HepG2 (cell line): Measurements from ENCODE around the gene IGF2. TPM values are rescaled to one million over a fixed set of nuclear protein-coding genes. Genes with fewer than 3 reads are reported as not detected.

Source experiments
- AGO1 ChIP-seq: fragments of 200-400 bp; formaldehyde crosslinking; IDR thresholded peaks from 2 replicates; pipeline ENCODE4 v1.6.1; 2017; ENCODE audit warnings: mild to moderate bottlenecking, low read depth, low read length, moderate library complexity; ENCODE audit not compliant: poor library complexity, severe bottlenecking
- ARNT2 ChIP-seq: sonication (generic); formaldehyde crosslinking; IDR thresholded peaks from 2 replicates; pipeline ENCODE4 v1.8.0; 2022; ENCODE audit warnings: mild to moderate bottlenecking, low read depth, missing genetic modification reagents, moderate library complexity
- ATF5 ChIP-seq: sonication (generic); formaldehyde crosslinking; IDR thresholded peaks from 2 replicates; pipeline ENCODE4 v1.4.0; 2020; ENCODE audit warnings: mild to moderate bottlenecking, low read depth, missing genetic modification reagents
- FOXA1 ChIP-seq, 2 experiments: fragments of 450-650 bp in 1 of 2; sonication (generic) in 1 of 2; formaldehyde crosslinking in 1 of 2; IDR thresholded peaks; 2 replicates each; pipeline versions ENCODE4 v1.4.0 to v1.6.1; 2016 to 2020; ENCODE audit warnings: missing genetic modification reagents in 1 of 2
- HNF1B ChIP-seq: sonication (generic); formaldehyde crosslinking; IDR thresholded peaks from 2 replicates; pipeline ENCODE4 v1.5.1; 2020; ENCODE audit warnings: mild to moderate bottlenecking, moderate library complexity, missing genetic modification reagents
- KLF16 ChIP-seq, 2 experiments: sonication (generic) in 1 of 2; formaldehyde crosslinking in 1 of 2; IDR thresholded peaks; 2 replicates each; pipeline versions ENCODE4 v1.6.1 to v1.8.0; 2016 to 2023; ENCODE audit warnings: missing genetic modification reagents in 2 of 2, missing compliant biosample characterization in 1 of 2
- MIXL1 ChIP-seq: IDR thresholded peaks from 2 replicates; pipeline ENCODE4 v1.6.1; 2016
- NCOA1 ChIP-seq: sonication (generic); formaldehyde crosslinking; IDR thresholded peaks from 2 replicates; pipeline ENCODE4 v1.9.0; 2021; ENCODE audit warnings: missing genetic modification reagents
- NR2F1 ChIP-seq, 2 experiments: fragments of 450-650 bp in 1 of 2; formaldehyde crosslinking in 1 of 2; IDR thresholded peaks; 2 replicates each; pipeline versions ENCODE4 v1.5.0 to v1.6.1; 2016 to 2020; ENCODE audit warnings: mild to moderate bottlenecking in 1 of 2, missing compliant biosample characterization in 1 of 2, missing genetic modification reagents in 1 of 2, moderate library complexity in 1 of 2
- RBFOX2 ChIP-seq: fragments of 200-400 bp; formaldehyde crosslinking; IDR thresholded peaks from 2 replicates; pipeline ENCODE4 v1.6.1; 2017; ENCODE audit warnings: low read depth, mild to moderate bottlenecking, low read length
- RERE ChIP-seq: IDR thresholded peaks from 2 replicates; pipeline ENCODE4 v1.6.1; 2016; ENCODE audit warnings: low read depth, missing genetic modification reagents, missing compliant biosample characterization
- YEATS4 ChIP-seq: sonication (generic); formaldehyde crosslinking; IDR thresholded peaks from 2 replicates; pipeline ENCODE4 v1.4.0; 2020; ENCODE audit warnings: missing genetic modification reagents, borderline replicate concordance
- ZBTB38 ChIP-seq: sonication (generic); formaldehyde crosslinking; IDR thresholded peaks from 2 replicates; pipeline ENCODE4 v1.5.1; 2020; ENCODE audit warnings: mild to moderate bottlenecking, missing genetic modification reagents
- ZNF296 ChIP-seq: sonication (generic); formaldehyde crosslinking; conservative IDR thresholded peaks from 2 replicates; pipeline ENCODE4 v1.5.0; 2020; ENCODE audit warnings: mild to moderate bottlenecking, missing genetic modification reagents
- ZNF343 ChIP-seq: sonication (generic); formaldehyde crosslinking; IDR thresholded peaks from 2 replicates; pipeline ENCODE4 v1.4.0; 2020; ENCODE audit warnings: mild to moderate bottlenecking, missing genetic modification reagents
- ZNF558 ChIP-seq: sonication (generic); formaldehyde crosslinking; IDR thresholded peaks from 2 replicates; pipeline ENCODE4 v1.9.0; 2022; ENCODE audit warnings: mild to moderate bottlenecking, missing genetic modification reagents, borderline replicate concordance
- ZNF850 ChIP-seq: sonication (generic); formaldehyde crosslinking; conservative IDR thresholded peaks from 2 replicates; pipeline ENCODE4 v1.9.0; 2021; ENCODE audit warnings: mild to moderate bottlenecking, missing genetic modification reagents
- ZUFSP ChIP-seq: sonication (generic); formaldehyde crosslinking; IDR thresholded peaks from 2 replicates; pipeline ENCODE4 v1.9.0; 2021; ENCODE audit warnings: missing genetic modification reagents, mild to moderate bottlenecking, borderline replicate concordance
- polyA plus RNA-seq, 8 experiments: library from polyadenylated mRNA; depleted of rRNA in 3 of 8; stranded (reverse) in 7 of 8; unstranded in 1 of 8; fragments of >200 nt; fragmentation: Illumina TruSeq in 4 of 8; extraction: Trizol in 4 of 8; gene quantifications; 2 replicates each; pipeline versions ENCODE4 v1.2.1 to v1.2.3, GENCODE V29; 2011 to 2016; ENCODE audit warnings: low read depth in 4 of 8, missing spikeins in 1 of 8, mixed read lengths in 1 of 8; ENCODE audit not compliant: insufficient read depth in 1 of 8
- total RNA-seq, 5 experiments: library from RNA; depleted of rRNA; stranded (reverse); fragments of >200 nt; fragmentation: Illumina TruSeq; extraction: Trizol; gene quantifications; 2 replicates each; pipeline ENCODE4 v1.2.3, GENCODE V29; 2016; ENCODE audit warnings: low read depth in 1 of 5

Gene IGF2
- total and polyA plus RNA-seq, 2 of the 13 experiments (the other 11 are each of a cell fraction or from before 2014, with no cell fraction given): 79.1 to 254 TPM

- TF ChIP-seq RERE (CRISPR knock-in tag) (no peak), RBFOX2 (peak; percentile 88), ATF5 (CRISPR knock-in tag) (no peak; the same call in 1 of the 2 replicates), ZBTB38 (CRISPR knock-in tag) (peak; percentile 58), MIXL1 (no peak), NCOA1 (CRISPR knock-in tag) (0 out of 2 replicates have a peak, but pooled peaks have one; percentile 66), ZNF296 (CRISPR knock-in tag) (no peak; the same call in 1 of the 2 replicates), KLF16 (CRISPR knock-in tag; IDR thresholded peaks at IDR 0.05) (no peak), ARNT2 (CRISPR knock-in tag) (peak; percentile 19; the same call in 1 of the 2 replicates), YEATS4 (CRISPR knock-in tag) (no peak), NR2F1 (CRISPR knock-in tag; IDR thresholded peaks at IDR 0.05) (no peak), ZUFSP (CRISPR knock-in tag) (no peak), HNF1B (CRISPR knock-in tag) (no peak; the same call in 1 of the 2 replicates), FOXA1 (IDR thresholded peaks at IDR 0.05) (no peak), FOXA1 (CRISPR knock-in tag; IDR thresholded peaks at IDR 0.05) (no peak), AGO1 (no peak), ZNF850 (CRISPR knock-in tag) (0 out of 2 replicates have a peak, but pooled peaks have one; percentile 61), ZNF558 (CRISPR knock-in tag) (0 out of 2 replicates have a peak, but pooled peaks have one; percentile 13), ZNF343 (CRISPR knock-in tag) (0 out of 2 replicates have a peak, but pooled peaks have one; percentile 43)
Measured at GRCh38 chr11:2133241-2134021, 5.8 kb downstream of the IGF2 start (continued).
